AG04450 (cell line): ENCODE measurements around the gene DEAF1. TPM values are rescaled to one million over a fixed set of nuclear protein-coding genes. Genes with fewer than 3 reads are reported as not detected.

Experiments used
- CTCF ChIA-PET: fragments of 300-600, 350-600 bp; formaldehyde crosslinking; extraction: SDS; loops from one replicate; lab custom pipeline; 2022; ENCODE audit warnings: antibody characterized with exemption, inconsistent platforms; lab: Charles Lee
- POLR2A ChIA-PET: fragments of 350-600 bp; formaldehyde crosslinking; extraction: SDS; loops from one replicate; lab custom pipeline; 2021; ENCODE audit warnings: antibody characterized with exemption, inconsistent platforms; lab: Yijun Ruan, JAX
- DNase-seq: peaks from one replicate; pipeline ENCODE4 v3.0.0-alpha.2; 2011; ENCODE audit warnings: low read depth, low spot score
- H3K27ac ChIP-seq: one replicate; pipeline ENCODE4 v1.5.1; 2012; ENCODE audit warnings: low read depth, low read length, control low read depth
- H3K27me3 ChIP-seq: one replicate; pipeline ENCODE4 v1.6.0; 2012; ENCODE audit warnings: low read length; ENCODE audit not compliant: control insufficient read depth, insufficient read depth
- H3K4me3 ChIP-seq: 2 replicates; pipeline ENCODE4 v1.5.1; 2011; ENCODE audit warnings: mild to moderate bottlenecking, low read depth, low read length, control low read depth
- H3K9me3 ChIP-seq: 2 replicates; pipeline ENCODE4 v1.5.1; 2012; ENCODE audit warnings: low read length; ENCODE audit not compliant: control insufficient read depth, insufficient read depth
- CTCF ChIP-seq: IDR thresholded peaks from 2 replicates; pipeline ENCODE4 v1.5.1; 2011; ENCODE audit warnings: low read depth, low read length, control low read depth, inconsistent platforms
- polyA plus RNA-seq: library from polyadenylated mRNA; depleted of rRNA; stranded (reverse); fragments of >200 nt; gene quantifications from 2 replicates; pipeline ENCODE4 v1.2.3, GENCODE V29; 2011

Gene DEAF1
- polyA plus RNA-seq, 1 experiment, result 13.0 TPM

GRCh38 chr11:704781-705645 is 10.0 kb upstream of the DEAF1 start:
- ChIA-PET POLR2A (interaction anchor here (0.7 to 2.4 kb wide), 3 partner anchors 8 to 20 kb away, joined by 3 to 11 read pairs (median 3); partner anchors contain the start of genes DEAF1 and TMEM80), CTCF (no interaction called here)
- TF ChIP-seq CTCF, result no peak
- no peak for DNase-seq
- Histone ChIP-seq H3K27me3 (no peaks in the 10 kb centered on the region), H3K27ac (no peak overlapping the region), H3K9me3 (no peaks in the 10 kb centered on the region; the same call in 1 of the 2 replicates), H3K4me3 (peak overlapping the region; percentile 67)

GRCh38 chr11:704228-704674 is 9.2 kb upstream of the DEAF1 start:
- no peak overlapping the region for H3K4me3 ChIP-seq
- H3K27me3 ChIP-seq, result no peaks in the 10 kb centered on the region
- ChIA-PET CTCF (no interaction called here), POLR2A (interaction anchor here (0.6 kb wide), 1 partner anchor 14 kb away, joined by 3 read pairs; no protein-coding TSS in a partner anchor)
- no peak for TF ChIP-seq CTCF
- no peaks in the 10 kb centered on the region; the same call in 1 of the 2 replicates for H3K9me3 ChIP-seq
- H3K27ac ChIP-seq, result no peak overlapping the region
- no peak for DNase-seq

- Histone ChIP-seq H3K4me3 (no peak overlapping the region), H3K9me3 (no peaks in the 10 kb centered on the region; the same call in 1 of the 2 replicates), H3K27ac (no peak overlapping the region), H3K27me3 (no peaks in the 10 kb centered on the region)
- ChIA-PET POLR2A (interaction anchor here (0.6 kb wide), 1 partner anchor 15 kb away, joined by 3 read pairs; no protein-coding TSS in a partner anchor), CTCF (no interaction called here)
- TF ChIP-seq CTCF, result no peak
- DNase-seq, result no peak
These were observed 8.5 kb upstream of the DEAF1 start for GRCh38 chr11:703506-703905.

GRCh38 chr11:702462-703461 is 7.7 kb upstream of the DEAF1 start:
- POLR2A ChIA-PET, result no interaction called here
- H3K27me3 ChIP-seq, result no peaks in the 10 kb centered on the region
- H3K9me3 ChIP-seq, result no peaks in the 10 kb centered on the region; the same call in 1 of the 2 replicates
- CTCF ChIA-PET, result no interaction called here
- no peak overlapping the region for H3K4me3 ChIP-seq
- no peak for TF ChIP-seq CTCF
- no peak for DNase-seq
- H3K27ac ChIP-seq, result no peak overlapping the region
